ENCODE data around the gene KREMEN1. TPM values are rescaled to one million over a fixed set of nuclear protein-coding genes. Genes with fewer than 3 reads are reported as not detected.

Gene KREMEN1
- total RNA-seq, 2 experiments from 2014 or later = not detected

Other genes with a start within 250 kb of the KREMEN1 start
- gene ZNRF3, start 189.5 kb upstream of the KREMEN1 start, total RNA-seq = under 1 TPM; 0.38 to 0.61 TPM
- gene C22orf31, start 11.2 kb upstream of the KREMEN1 start, total RNA-seq = not detected
- not detected for gene EMID1, start 132.9 kb downstream of the KREMEN1 start, total RNA-seq
- gene RHBDD3, start 194.9 kb downstream of the KREMEN1 start, total RNA-seq = 10 to 100 TPM in 1 of 2 experiments, 1 to 10 TPM in 1; 9.0 to 11.7 TPM
- gene EWSR1, start 195.2 kb downstream of the KREMEN1 start, total RNA-seq = 100 to 1,000 TPM; 292 to 309 TPM
- under 1 TPM; 0.28 to 0.77 TPM for gene GAS2L1, start 233.6 kb downstream of the KREMEN1 start, total RNA-seq
- under 1 TPM; 0.30 to 0.36 TPM for gene RASL10A, start 242.7 kb downstream of the KREMEN1 start, total RNA-seq

Data from CD4-positive, alpha-beta T cell (primary cell).